Measurements from ENCODE around the gene NFS1.

GRCh38 chr20:35635652-35636051, 63.5 kb downstream of the NFS1 start:
- no peak for TF ChIP-seq CTCF (IDR thresholded peaks at IDR 0.05)
- TF ChIP-seq EP300 (IDR thresholded peaks at IDR 0.05) = no peak
- TF ChIP-seq POLR2AphosphoS5 (IDR thresholded peaks at IDR 0.05) = no peak
- TF ChIP-seq POLR2A (IDR thresholded peaks at IDR 0.05; ENCODE audit: low read depth) = no peak

Measured in esophagus muscularis mucosa (tissue), 4 donors.